ENCODE data around the gene IFI27L1.
"Not testable (repeated sequence)": the region's sequence is repeated elsewhere in the genome, so short reads cannot be mapped to it uniquely, and the experiment has no call there.

The IFI27L1 gene

GRCh38 chr14:94048691-94049624 lies 32.2 kb upstream of the IFI27L1 start:
- peak; percentile 78 for DNase-seq

DNA sequence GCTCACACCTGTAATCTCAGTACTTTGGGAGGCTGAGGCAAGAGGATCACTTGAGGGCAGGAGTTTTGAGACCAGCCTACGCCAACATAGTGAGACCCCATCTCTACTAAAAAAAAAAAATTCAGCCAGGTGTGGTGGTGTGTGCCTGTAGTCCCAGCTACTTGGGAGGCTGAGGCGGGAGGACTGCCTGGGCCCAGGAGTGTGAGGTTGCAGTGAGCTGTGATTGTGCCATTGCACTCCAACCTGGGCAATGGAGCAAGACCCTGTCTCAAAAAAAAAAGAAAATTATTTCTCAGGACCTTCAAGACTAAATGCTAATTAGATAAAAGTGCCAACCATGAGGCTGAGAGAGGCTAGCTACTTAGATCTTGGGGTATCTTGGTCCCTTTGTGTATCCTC lies 31.5 kb upstream of the IFI27L1 start:
- no peak for DNase-seq

- DNase-seq, result no peak
Observed at GRCh38 chr14:94050231-94050880, 30.8 kb upstream of the IFI27L1 start.

GRCh38 chr14:94051115-94051514 lies 30.0 kb upstream of the IFI27L1 start:
- no peak for DNase-seq

GRCh38 chr14:94051779-94052178 lies 29.3 kb upstream of the IFI27L1 start:
- no peak for DNase-seq

- DNase-seq, result peak; percentile 16
Observed at GRCh38 chr14:94052199-94052598, 28.9 kb upstream of the IFI27L1 start.

DNA sequence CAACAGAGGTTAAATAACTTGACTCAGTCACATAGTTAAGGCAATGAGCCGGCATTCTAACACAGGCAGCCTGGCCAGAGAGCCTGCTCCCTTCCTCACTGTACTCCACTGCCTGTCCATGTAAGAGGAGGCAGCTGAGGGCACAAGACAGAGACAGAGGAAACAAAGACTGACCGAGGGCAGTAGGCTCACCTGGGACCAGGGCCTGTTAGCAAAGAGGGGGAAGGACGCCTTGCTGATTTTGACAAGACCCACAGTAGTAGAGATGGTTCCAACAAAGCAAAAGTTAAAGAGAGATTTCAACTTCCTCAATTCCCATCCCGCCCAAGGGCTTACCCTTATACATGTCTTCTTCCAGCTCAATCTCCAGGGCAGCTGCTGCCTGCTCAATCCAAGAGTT lies 28.4 kb upstream of the IFI27L1 start:
- no peak for DNase-seq

DNA sequence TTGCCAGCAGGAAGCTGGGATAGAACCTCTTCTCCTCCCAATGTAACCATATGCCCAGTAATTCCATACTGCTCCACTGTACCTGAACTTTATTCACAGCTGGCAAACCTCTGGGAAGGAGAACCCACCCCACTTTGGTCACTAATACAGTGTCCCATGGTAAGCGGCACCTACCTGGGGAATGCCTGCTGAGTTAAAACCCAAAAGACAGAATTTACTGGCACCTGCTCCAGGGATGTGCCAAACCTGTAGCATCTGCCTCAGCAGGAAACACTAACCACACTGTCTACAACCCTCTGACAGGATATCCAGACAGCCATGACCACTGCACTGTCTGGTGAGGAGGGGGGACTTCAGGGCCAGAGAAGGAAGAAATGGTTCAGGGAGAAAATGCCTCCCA lies 26.7 kb upstream of the IFI27L1 start:
- no peak for DNase-seq

GRCh38 chr14:94054936-94055335 lies 26.2 kb upstream of the IFI27L1 start:
- no peak for DNase-seq

DNA sequence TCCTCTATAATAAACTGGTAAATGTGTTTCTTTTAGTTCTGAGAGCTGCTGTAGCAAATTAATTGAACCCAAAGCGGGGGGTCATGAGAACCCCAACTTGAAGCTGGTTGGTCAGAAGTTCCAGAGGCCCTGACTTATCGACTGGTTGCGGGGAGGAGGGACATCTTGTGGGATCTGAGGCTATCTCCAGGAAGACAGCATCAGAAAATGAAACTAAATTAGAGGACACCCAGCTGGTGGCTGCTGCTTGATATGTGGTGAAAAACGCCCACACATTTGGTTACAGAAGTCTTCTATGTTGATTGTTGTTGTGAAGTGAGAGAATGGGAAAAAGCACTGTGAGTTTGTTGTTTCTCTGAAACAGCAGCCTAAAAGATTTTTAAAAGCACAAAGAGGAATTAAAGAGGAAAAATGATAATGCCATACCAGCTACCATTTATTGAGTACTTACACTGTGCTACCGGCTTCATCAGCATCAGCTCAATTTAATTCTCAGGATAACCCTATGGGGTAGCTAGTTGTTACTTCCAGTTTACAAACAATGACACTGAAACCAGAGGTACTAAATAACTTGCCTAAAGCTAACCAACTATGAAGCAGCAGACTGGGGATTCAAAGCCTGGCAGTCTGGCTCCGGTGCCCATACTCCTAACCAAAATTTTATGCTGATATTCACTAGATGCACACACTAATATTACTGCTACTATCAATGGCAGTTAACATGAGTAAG lies 24.4 kb upstream of the IFI27L1 start:
- DNase-seq, result no peak

- no peak for DNase-seq
Observed at GRCh38 chr14:94058128-94058673, 22.9 kb upstream of the IFI27L1 start.

GRCh38 chr14:94058674-94059138 lies 22.4 kb upstream of the IFI27L1 start:
- no peak for DNase-seq

DNA sequence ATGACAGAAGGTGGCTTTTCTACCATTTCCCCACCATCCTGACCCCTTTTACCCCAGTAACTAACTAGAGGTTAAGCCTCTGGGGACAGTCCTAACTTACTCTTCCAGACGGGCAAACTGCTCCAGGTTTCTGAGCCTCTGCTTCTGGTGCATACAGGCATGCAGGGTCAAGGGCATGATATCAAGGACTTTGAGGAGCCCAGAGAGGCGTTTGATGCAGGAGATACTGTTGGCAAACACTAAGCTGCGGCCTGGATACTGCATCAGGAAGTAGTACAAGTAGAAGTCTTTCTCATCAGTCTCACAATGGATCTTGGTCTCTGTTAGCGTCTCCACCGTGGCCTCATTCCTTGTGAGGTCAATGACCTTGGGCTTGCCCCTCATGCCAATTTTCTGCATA lies 21.1 kb upstream of the IFI27L1 start:
- no peak for DNase-seq

DNA sequence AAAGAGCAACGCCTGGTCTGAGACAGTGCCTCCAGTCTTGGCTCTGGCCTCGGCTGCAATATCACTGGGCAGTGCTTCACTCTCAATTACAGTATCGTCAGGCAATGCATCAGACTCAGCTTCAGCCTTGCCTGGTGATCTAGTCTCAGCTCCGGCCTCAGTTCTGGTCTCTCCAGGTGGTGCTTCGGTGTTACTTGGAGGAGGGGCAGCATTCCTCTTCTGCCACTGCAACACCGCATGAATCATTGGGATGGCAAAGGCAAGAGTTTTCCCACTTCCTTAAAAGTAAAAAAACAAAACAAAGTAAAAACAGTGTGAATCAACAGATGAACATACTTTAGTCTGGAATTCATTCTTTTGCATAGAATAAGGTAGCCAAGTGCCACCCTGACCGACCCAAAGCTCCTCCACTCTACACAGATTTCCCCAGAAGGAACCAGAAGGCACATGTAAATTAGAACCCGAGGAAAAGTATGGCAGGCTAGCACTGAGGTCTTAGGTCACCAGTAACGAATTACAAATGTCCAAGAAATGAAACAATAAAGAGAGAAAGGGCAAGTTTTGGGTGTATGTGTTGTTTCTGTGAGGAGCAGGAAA lies 18.7 kb upstream of the IFI27L1 start:
- no peak for DNase-seq

- DNase-seq, result peak; percentile 77
Observed at GRCh38 chr14:94066089-94066676, 14.9 kb upstream of the IFI27L1 start.

DNA sequence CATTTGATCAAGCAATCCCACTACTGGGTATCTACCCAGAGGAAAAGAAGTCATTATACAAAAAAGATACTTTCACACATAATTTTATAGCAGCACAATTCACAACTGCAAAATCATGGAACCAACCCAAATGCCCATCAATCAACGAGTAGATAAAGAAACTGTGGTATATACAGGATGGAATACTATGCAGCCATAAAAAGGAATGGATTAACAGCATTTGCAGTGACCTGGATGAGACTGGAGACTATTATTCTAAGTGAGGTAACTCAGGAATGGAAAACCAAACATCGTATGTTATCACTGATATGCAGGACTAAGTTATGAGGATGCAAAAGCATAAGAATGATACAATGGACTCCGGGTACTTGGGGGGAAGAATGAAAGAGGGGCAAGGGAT lies 9.0 kb upstream of the IFI27L1 start:
- DNase-seq, result not testable (repeated sequence)

GRCh38 chr14:94074534-94074933 lies 6.6 kb upstream of the IFI27L1 start:
- DNase-seq, result no peak

DNA sequence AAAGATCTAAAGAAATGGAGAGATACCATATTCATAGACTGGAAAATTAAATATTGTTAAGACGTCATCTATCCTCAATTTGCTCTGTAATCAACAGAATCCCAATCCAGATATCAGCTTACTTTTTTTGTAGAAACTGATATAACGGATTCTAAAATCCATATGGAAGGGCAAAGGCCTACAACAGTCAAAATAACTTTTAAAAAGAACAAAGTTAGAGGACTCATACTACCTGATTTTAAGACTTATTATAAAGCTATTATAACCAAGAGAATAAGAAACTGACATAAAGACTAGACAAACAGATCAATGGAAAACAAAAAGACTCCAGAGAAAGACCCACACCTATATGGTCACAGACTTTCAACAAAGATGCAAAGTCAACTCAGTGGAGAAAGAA lies 6.1 kb upstream of the IFI27L1 start:
- no peak for DNase-seq

GRCh38 chr14:94077111-94077821 lies 3.8 kb upstream of the IFI27L1 start:
- DNase-seq, result no peak

- DNase-seq, result no peak
Observed at GRCh38 chr14:94077823-94078222, 3.3 kb upstream of the IFI27L1 start.

- no peak for DNase-seq
Observed at GRCh38 chr14:94079891-94080620, 1.1 kb upstream of the IFI27L1 start.

Measured in NCI-H345 (cell line).